A673 (cell line): ENCODE data around the gene HAP1. TPM values are rescaled to one million over a fixed set of nuclear protein-coding genes. Genes with fewer than 3 reads are reported as not detected.

Experiments
- BruUV-seq: library from RNA; stranded (reverse); fragments of 400-500 nt; replicated peaks from 2 replicates; lab custom pipeline; 2021; lab: Mats Ljungman, UMichigan
- CTCF ChIA-PET: fragments of 300-600 bp; sonication (Branson Sonifier 250); formaldehyde crosslinking; loops from one replicate; lab custom pipeline; 2022; ENCODE audit warnings: antibody characterized with exemption; lab: Charles Lee
- POLR2A ChIA-PET: fragments of 300-600 bp; sonication (Branson Sonifier 250); formaldehyde crosslinking; loops from one replicate; lab custom pipeline; 2022; ENCODE audit warnings: antibody characterized with exemption; ENCODE audit not compliant: low non-redundant PET; lab: Charles Lee
- DNase-seq: peaks from one replicate; pipeline ENCODE4 v3.0.0-alpha.2; 2015; ENCODE audit warnings: low spot score
- H3K27ac ChIP-seq: fragments of 200-600 bp; sonication (generic); 2 replicates; pipeline ENCODE4 v1.5.1; 2016; ENCODE audit warnings: mixed run types, low read depth, mild to moderate bottlenecking, mixed read lengths, antibody characterized with exemption, low read length; ENCODE audit not compliant: poor library complexity, severe bottlenecking
- H3K27me3 ChIP-seq: fragments of 200-600 bp; sonication (generic); replicated peaks from 2 replicates; pipeline ENCODE4 v1.6.1; 2017; ENCODE audit warnings: mixed run types, low read depth, mild to moderate bottlenecking, mixed read lengths, antibody characterized with exemption, low read length; ENCODE audit not compliant: insufficient read depth, poor library complexity
- H3K36me3 ChIP-seq: fragments of 200-600 bp; sonication (generic); 2 replicates; pipeline ENCODE4 v1.6.1; 2016; ENCODE audit warnings: mixed run types, mild to moderate bottlenecking, mixed read lengths, antibody characterized with exemption, low read length; ENCODE audit not compliant: insufficient read depth, poor library complexity, severe bottlenecking
- H3K4me1 ChIP-seq: fragments of 200-600 bp; sonication (generic); 2 replicates; pipeline ENCODE4 v1.6.1; 2017; ENCODE audit warnings: mixed run types, mild to moderate bottlenecking, mixed read lengths, antibody characterized with exemption, low read length; ENCODE audit not compliant: insufficient read depth, poor library complexity, severe bottlenecking
- H3K4me3 ChIP-seq: fragments of 200-600 bp; sonication (generic); 2 replicates; pipeline ENCODE4 v1.5.1; 2016; ENCODE audit warnings: low read depth, mixed run types, mild to moderate bottlenecking, mixed read lengths, low read length; ENCODE audit not compliant: poor library complexity, severe bottlenecking
- H3K9me3 ChIP-seq: fragments of 200-600 bp; sonication (generic); 2 replicates; pipeline ENCODE4 v1.6.1; 2016; ENCODE audit warnings: mixed run types, low read depth, mild to moderate bottlenecking, mixed read lengths, antibody characterized with exemption, low read length; ENCODE audit not compliant: poor library complexity, severe bottlenecking
- EZH2 ChIP-seq: fragments of 200-600 bp; sonication (generic); IDR thresholded peaks from 2 replicates; pipeline ENCODE4 v1.6.1; 2017; ENCODE audit warnings: borderline replicate concordance, low read depth, mild to moderate bottlenecking, mixed read lengths, antibody characterized with exemption, low read length; ENCODE audit not compliant: poor library complexity, severe bottlenecking
- intact Hi-C: fragments of 100-400 bp; cut with micrococcal nuclease; formaldehyde crosslinking; loops from one replicate; pipeline ENCODE4 v1.10.0; 2022; ENCODE audit not compliant: unreplicated experiment
- total RNA-seq: library from RNA; stranded (reverse); gene quantifications from 2 replicates; pipeline ENCODE4 v1.2.3, GENCODE V29; 2021
- TF ChIP-seq, protein P1 (sequence below): fragments of 300-800, 200-600 bp; sonication (generic); conservative IDR thresholded peaks from 2 replicates; pipeline ENCODE4 v1.5.1; 2017; ENCODE audit warnings: low read depth, mild to moderate bottlenecking, antibody characterized with exemption, low read length, moderate library complexity, mixed read lengths

HAP1 gene
- total RNA-seq, 1 experiment from 2014 or later: 1.4 TPM

DNA sequence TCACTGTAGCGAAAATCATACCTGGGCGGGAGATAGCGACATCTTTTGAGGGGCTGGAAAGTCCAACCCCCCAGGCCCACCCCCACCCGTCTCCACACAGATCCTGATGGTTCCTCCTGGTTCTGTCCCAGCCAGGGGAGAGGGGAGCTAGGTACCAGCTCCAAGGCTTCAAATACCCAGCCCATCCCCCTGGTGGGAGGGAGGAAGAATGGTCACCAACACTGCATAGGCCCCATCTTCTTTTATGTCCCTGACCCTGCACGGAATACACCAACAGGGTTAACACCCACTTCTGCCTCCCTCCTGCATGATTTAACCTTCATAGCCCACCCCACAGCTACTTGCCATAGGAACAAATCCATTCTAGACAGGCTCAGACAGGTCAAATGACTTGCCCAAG, 9.3 kb downstream of the HAP1 start:
- intact Hi-C loops: no loop called here
- no TSS peak for BruUV-seq
- TF ChIP-seq, protein P1, sequence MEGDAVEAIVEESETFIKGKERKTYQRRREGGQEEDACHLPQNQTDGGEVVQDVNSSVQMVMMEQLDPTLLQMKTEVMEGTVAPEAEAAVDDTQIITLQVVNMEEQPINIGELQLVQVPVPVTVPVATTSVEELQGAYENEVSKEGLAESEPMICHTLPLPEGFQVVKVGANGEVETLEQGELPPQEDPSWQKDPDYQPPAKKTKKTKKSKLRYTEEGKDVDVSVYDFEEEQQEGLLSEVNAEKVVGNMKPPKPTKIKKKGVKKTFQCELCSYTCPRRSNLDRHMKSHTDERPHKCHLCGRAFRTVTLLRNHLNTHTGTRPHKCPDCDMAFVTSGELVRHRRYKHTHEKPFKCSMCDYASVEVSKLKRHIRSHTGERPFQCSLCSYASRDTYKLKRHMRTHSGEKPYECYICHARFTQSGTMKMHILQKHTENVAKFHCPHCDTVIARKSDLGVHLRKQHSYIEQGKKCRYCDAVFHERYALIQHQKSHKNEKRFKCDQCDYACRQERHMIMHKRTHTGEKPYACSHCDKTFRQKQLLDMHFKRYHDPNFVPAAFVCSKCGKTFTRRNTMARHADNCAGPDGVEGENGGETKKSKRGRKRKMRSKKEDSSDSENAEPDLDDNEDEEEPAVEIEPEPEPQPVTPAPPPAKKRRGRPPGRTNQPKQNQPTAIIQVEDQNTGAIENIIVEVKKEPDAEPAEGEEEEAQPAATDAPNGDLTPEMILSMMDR: no peak
- no peak for TF ChIP-seq EZH2
- Histone ChIP-seq H3K27me3 (no peaks in the 10 kb centered on the region), H3K36me3 (no peaks in the 10 kb centered on the region), H3K4me3 (no peak overlapping the region), H3K9me3 (no peaks in the 10 kb centered on the region), H3K27ac (no peak overlapping the region), H3K4me1 (no peaks in the 10 kb centered on the region)
- ChIA-PET CTCF (no interaction called here), POLR2A (no interaction called here)
- DNase-seq: no peak

- TF ChIP-seq EZH2: no peak
- TF ChIP-seq, protein P1: no peak
- DNase-seq: no peak
- H3K27me3 ChIP-seq: no peaks in the 10 kb centered on the region
- BruUV-seq: no TSS peak
- H3K27ac ChIP-seq: no peak overlapping the region
- ChIA-PET POLR2A (no interaction called here), CTCF (no interaction called here)
- H3K4me1 ChIP-seq: no peaks in the 10 kb centered on the region
- no peaks in the 10 kb centered on the region for H3K36me3 ChIP-seq
- intact Hi-C loops: no loop called here
- H3K4me3 ChIP-seq: no peak overlapping the region
- no peaks in the 10 kb centered on the region for H3K9me3 ChIP-seq
Measured at GRCh38 chr17:41724476-41725050, 9.9 kb downstream of the HAP1 start.

GRCh38 chr17:41723801-41724475, 10.5 kb downstream of the HAP1 start:
- CTCF ChIA-PET: interaction anchor here (0.6 kb wide), 1 partner anchor 67 kb away, joined by 3 read pairs; no protein-coding TSS in a partner anchor
- POLR2A ChIA-PET: no interaction called here
- Histone ChIP-seq H3K27ac (no peak overlapping the region), H3K9me3 (no peaks in the 10 kb centered on the region), H3K4me3 (no peak overlapping the region), H3K27me3 (no peaks in the 10 kb centered on the region), H3K36me3 (no peaks in the 10 kb centered on the region), H3K4me1 (no peaks in the 10 kb centered on the region)
- DNase-seq: no peak
- TF ChIP-seq, protein P1: no peak
- no peak for TF ChIP-seq EZH2
- intact Hi-C loops: no loop called here
- BruUV-seq: no TSS peak
